ENCODE data around the gene CALHM5. TPM values are rescaled to one million over a fixed set of nuclear protein-coding genes. Genes with fewer than 3 reads are reported as not detected.

The CALHM5 gene
- total RNA-seq, 1 donor from 2014 or later: 7.2 TPM

DNA sequence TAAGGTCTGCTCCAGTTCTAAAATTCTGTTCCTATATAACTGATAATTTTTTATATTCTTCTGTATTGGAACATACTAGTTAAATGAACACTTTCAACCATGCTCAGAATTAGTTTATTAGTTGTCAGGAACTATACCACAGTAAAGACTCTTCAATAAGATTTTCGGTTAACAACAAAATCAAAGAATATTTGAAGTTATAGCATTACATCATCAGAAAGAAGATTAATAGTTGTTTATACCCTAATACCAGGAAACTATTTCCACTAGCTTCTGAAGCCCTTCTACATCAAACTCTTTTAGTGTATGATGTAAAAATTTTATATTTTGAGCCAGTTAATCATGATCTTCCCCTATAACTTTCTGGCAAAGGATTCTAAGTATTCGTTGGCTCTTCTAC, 48.7 kb downstream of the CALHM5 start:
- no peak overlapping the region for H3K4me3 Mint-ChIP-seq (ENCODE audit: unreplicated experiment)
- peaks cover 11% of the 10 kb centered on the region for H3K4me1 Mint-ChIP-seq (ENCODE audit: unreplicated experiment)

DNA sequence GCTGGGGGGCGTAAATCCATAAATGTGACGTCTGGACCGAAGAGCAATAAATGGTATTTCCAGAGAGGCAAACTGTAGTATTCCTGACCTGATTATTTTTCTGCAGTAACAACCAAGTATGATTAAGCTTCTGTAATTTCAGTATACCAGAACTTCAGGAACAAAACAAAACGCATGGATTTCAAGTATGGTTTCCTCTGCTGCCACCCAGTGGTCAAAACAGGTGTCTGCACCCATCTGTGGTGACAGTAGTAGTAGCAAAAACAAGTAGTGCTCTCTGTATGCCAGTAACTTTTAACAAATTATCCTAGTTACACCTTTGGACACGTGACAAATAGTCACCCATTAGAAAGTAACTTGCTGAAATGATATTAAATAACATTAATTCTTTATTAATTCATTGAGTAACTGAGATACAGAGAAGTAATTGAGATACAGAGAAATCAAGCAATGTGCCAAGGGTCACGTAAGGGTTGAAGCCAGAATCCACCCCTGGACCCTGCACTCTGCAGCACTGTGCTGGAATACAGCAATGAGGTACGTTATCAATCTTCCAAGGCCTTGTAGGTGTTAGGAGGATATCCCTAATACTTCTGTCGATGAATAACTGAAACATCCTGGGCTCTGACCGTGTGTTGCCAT, 50.1 kb downstream of the CALHM5 start:
- Mint-ChIP-seq H3K27ac (ENCODE audit: unreplicated experiment) (no peak overlapping the region), H3K36me3 (ENCODE audit: low read depth, unreplicated experiment) (peaks cover 7% of the 10 kb centered on the region), H3K4me3 (ENCODE audit: unreplicated experiment) (no peak overlapping the region), H3K9me3 (ENCODE audit: unreplicated experiment) (no peaks in the 10 kb centered on the region), H3K27me3 (ENCODE audit: unreplicated experiment) (peaks cover 5% of the 10 kb centered on the region), H3K4me1 (ENCODE audit: unreplicated experiment) (peaks cover 11% of the 10 kb centered on the region)
- TF ChIP-seq CTCF (IDR thresholded peaks at IDR 0.05; ENCODE audit: unreplicated experiment): peak; percentile 92
- DNase-seq (ENCODE audit: low spot score): peak; percentile 75

More for the DNA sequence above, 48.7 kb downstream of the CALHM5 start:
- Mint-ChIP-seq H3K27ac (ENCODE audit: unreplicated experiment) (no peak overlapping the region), H3K27me3 (ENCODE audit: unreplicated experiment) (peaks cover 5% of the 10 kb centered on the region), H3K9me3 (ENCODE audit: unreplicated experiment) (no peaks in the 10 kb centered on the region), H3K36me3 (ENCODE audit: low read depth, unreplicated experiment) (peaks cover 7% of the 10 kb centered on the region)
- no peak for TF ChIP-seq CTCF (IDR thresholded peaks at IDR 0.05; ENCODE audit: unreplicated experiment)
- no peak for DNase-seq (ENCODE audit: low spot score)

- Mint-ChIP-seq H3K27ac (ENCODE audit: unreplicated experiment) (no peak overlapping the region), H3K4me1 (ENCODE audit: unreplicated experiment) (peaks cover 11% of the 10 kb centered on the region), H3K27me3 (ENCODE audit: unreplicated experiment) (peaks cover 8% of the 10 kb centered on the region), H3K4me3 (ENCODE audit: unreplicated experiment) (no peak overlapping the region), H3K36me3 (ENCODE audit: low read depth, unreplicated experiment) (peaks cover 7% of the 10 kb centered on the region), H3K9me3 (ENCODE audit: unreplicated experiment) (no peaks in the 10 kb centered on the region)
- TF ChIP-seq CTCF (IDR thresholded peaks at IDR 0.05; ENCODE audit: unreplicated experiment): no peak
- DNase-seq (ENCODE audit: low spot score): no peak
These were observed 50.6 kb downstream of the CALHM5 start for GRCh38 chr6:116562019-116562403.

DNA sequence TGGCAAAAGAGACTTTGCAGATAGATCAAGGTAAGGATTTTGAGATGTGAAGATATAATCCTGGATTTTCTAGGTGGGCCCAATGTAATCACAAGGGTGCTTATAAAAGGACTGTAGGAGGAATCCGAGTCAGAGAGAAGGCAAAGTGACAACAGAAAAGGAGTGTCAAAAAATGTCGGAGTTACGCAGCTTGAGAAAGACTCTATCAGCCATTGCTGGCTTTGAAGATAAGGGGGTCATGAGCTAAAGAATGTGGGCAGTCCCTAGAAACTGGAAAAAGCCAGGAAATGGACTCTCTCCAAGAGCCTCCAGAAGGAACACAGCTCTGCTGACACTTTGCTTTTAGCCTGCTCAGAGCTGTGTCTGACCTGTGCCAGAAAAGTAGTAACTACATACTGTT, 51.2 kb downstream of the CALHM5 start:
- H3K27ac Mint-ChIP-seq (ENCODE audit: unreplicated experiment): peak overlapping the region; percentile 86
- H3K36me3 Mint-ChIP-seq (ENCODE audit: low read depth, unreplicated experiment): peaks cover 7% of the 10 kb centered on the region
- H3K4me1 Mint-ChIP-seq (ENCODE audit: unreplicated experiment): peaks cover 12% of the 10 kb centered on the region
- H3K9me3 Mint-ChIP-seq (ENCODE audit: unreplicated experiment): no peaks in the 10 kb centered on the region
- peaks cover 8% of the 10 kb centered on the region for H3K27me3 Mint-ChIP-seq (ENCODE audit: unreplicated experiment)
- no peak for DNase-seq (ENCODE audit: low spot score)
- no peak overlapping the region for H3K4me3 Mint-ChIP-seq (ENCODE audit: unreplicated experiment)
- no peak for TF ChIP-seq CTCF (IDR thresholded peaks at IDR 0.05; ENCODE audit: unreplicated experiment)

DNA sequence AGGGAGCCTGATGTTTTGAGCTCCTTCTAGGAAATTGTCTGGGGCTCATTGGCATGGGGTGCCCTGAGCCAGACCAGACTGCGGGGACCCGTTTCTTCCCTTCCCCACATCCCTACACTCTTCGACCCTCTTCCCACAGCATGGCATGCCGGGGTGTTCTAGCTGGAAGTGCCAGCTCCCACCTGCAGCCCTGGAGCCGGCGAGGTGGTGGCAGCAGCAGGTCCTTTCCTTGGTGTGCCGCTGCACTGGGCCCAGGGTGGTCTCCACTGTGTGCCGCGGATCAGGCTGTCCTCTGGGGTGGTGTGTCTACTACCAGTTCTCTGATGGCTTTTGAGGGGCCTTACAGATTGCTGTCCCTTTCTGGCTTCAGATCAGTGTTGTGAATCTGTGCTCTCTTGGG, 52.4 kb downstream of the CALHM5 start:
- H3K4me3 Mint-ChIP-seq (ENCODE audit: unreplicated experiment): no peak overlapping the region
- H3K27me3 Mint-ChIP-seq (ENCODE audit: unreplicated experiment): peaks cover 8% of the 10 kb centered on the region
- H3K4me1 Mint-ChIP-seq (ENCODE audit: unreplicated experiment): peaks cover 19% of the 10 kb centered on the region

More for the DNA sequence above, 52.4 kb downstream of the CALHM5 start:
- Mint-ChIP-seq H3K36me3 (ENCODE audit: low read depth, unreplicated experiment) (peaks cover 7% of the 10 kb centered on the region), H3K27ac (ENCODE audit: unreplicated experiment) (no peak overlapping the region), H3K9me3 (ENCODE audit: unreplicated experiment) (no peaks in the 10 kb centered on the region)
- no peak for TF ChIP-seq CTCF (IDR thresholded peaks at IDR 0.05; ENCODE audit: unreplicated experiment)
- DNase-seq (ENCODE audit: low spot score): no peak

Measured in endothelial cell (in vitro differentiated cells).